GM12875 (cell line): Measurements from ENCODE around the gene RINT1.

Experiments
- H3K4me3 ChIP-seq: one replicate; pipeline ENCODE4 v1.5.1; 2011; ENCODE audit warnings: low read depth, low read length, control low read depth
- TF ChIP-seq, protein P1 (sequence below): IDR thresholded peaks from 2 replicates; pipeline ENCODE4 v1.5.1; 2011; ENCODE audit warnings: low read depth, mild to moderate bottlenecking, control low read depth, inconsistent platforms, low read length, moderate library complexity, borderline replicate concordance; ENCODE audit not compliant: insufficient read depth

The RINT1 gene

DNA sequence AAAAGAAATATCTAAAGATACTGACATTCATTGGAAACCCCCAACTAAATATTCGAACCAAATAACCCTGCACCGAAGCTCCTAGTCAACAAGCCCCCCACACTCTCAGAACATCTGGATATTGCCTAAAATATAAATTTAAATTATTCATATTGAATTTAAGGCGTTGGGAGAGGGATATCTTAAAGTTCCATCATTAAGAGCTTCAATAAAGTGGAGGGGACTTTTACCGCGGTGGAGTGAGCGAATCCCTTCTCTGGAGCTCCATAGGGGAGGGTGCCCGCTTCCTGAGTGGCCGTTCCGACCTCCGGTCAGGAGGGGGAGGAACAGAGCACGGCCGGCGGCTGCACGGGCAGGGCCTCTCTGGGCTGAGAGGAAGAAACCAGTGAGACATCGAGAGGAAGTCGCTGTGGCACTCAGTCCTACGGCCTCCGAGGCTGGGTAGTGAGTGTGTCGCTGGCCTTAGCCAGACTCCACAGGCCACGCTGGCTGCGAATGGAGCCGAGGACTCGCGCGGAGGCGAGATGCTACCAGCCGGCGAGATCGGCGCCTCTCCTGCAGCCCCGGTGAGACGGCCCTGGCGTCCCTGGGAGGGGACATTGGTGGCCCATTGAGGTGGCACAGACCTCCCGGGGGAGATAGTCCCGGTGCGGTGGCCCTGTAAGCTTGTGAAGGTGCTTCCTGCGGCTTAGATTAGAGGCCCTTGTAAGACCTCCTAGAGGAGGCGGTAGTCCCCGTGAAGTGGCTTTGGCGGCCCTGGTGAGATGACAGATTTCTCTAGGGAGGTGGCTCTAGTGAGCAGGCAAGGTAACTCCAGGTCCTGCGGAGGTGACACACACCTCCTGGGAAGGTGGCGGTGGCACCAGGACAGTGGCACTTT is at the start of gene RINT1:
TSS of gene RINT1 (plus strand) at position 410 of the 880 bp plus-strand sequence. CDS start at position 525, 115 bp downstream.
- H3K4me3 ChIP-seq = peak within 1 kb of the TSS; percentile 76
- TF ChIP-seq, protein P1, sequence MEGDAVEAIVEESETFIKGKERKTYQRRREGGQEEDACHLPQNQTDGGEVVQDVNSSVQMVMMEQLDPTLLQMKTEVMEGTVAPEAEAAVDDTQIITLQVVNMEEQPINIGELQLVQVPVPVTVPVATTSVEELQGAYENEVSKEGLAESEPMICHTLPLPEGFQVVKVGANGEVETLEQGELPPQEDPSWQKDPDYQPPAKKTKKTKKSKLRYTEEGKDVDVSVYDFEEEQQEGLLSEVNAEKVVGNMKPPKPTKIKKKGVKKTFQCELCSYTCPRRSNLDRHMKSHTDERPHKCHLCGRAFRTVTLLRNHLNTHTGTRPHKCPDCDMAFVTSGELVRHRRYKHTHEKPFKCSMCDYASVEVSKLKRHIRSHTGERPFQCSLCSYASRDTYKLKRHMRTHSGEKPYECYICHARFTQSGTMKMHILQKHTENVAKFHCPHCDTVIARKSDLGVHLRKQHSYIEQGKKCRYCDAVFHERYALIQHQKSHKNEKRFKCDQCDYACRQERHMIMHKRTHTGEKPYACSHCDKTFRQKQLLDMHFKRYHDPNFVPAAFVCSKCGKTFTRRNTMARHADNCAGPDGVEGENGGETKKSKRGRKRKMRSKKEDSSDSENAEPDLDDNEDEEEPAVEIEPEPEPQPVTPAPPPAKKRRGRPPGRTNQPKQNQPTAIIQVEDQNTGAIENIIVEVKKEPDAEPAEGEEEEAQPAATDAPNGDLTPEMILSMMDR = peak; percentile 80

DNA sequence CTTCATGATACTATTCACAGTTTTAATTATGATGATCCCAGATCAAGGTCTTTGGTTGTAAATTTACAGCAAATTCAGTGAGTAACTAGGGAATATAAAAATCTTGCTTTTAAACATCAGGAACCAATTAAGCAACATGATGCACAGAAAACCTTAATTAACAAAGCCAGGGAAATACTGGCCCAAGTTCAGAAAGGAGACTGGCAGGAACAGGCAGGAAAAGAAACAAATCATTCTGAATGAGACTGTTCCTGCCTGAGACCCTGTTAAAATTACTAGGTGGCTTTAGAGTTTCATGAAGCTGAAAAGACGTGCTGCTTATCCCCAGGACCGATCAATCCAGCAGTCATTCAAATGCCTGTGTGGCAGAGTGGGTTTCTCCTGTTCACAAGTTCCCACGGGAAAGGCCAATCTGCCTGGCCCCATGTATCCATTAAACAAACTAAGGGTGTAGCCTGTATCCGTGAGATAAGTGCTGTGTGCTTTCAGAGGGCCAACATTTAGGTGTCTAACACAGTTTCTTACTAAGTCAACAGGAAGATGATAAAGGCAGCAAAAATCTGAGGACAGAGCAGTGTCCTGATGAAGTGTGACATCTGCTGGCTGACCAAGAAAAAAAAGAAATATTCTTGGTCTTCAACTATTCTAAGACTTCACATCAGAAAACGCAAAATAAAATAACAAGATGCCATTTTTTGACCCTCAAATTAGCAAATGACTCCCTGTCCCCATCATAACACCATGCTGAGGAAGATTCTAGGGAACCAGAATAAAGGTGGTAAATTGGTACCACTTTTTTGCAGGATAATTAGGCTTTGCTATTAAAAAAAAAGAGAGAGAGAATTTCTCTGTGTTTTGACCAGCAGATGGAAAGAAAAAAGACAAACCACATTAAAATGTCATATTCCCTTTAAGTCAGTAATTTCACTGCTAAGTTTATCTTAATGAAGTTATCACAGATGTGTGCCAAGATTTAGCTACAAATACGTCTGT is 44.1 kb upstream of the RINT1 start:
- TF ChIP-seq, protein P1 = peak; percentile 6; the same call in 1 of the 2 replicates
- no peak overlapping the region for H3K4me3 ChIP-seq

DNA sequence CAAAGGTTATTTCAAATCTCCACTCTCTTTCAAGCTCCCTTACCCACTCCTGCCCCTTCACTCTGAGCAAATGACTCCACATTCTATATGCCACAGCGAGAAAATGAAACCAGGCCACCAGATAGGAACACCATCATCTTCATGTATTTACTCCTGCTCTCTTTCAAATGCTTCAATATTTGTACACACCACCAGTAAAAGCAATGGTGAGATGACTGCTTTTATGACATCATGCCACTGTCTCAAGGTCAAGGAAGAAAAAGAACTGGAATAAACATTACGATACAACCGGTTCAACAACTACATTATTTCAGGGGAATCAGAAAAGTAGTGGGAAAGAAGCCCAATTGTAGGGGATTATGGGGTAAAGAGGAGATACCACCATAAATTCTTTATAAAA is 42.6 kb upstream of the RINT1 start:
- TF ChIP-seq, protein P1 = no peak
- no peak overlapping the region for H3K4me3 ChIP-seq

DNA sequence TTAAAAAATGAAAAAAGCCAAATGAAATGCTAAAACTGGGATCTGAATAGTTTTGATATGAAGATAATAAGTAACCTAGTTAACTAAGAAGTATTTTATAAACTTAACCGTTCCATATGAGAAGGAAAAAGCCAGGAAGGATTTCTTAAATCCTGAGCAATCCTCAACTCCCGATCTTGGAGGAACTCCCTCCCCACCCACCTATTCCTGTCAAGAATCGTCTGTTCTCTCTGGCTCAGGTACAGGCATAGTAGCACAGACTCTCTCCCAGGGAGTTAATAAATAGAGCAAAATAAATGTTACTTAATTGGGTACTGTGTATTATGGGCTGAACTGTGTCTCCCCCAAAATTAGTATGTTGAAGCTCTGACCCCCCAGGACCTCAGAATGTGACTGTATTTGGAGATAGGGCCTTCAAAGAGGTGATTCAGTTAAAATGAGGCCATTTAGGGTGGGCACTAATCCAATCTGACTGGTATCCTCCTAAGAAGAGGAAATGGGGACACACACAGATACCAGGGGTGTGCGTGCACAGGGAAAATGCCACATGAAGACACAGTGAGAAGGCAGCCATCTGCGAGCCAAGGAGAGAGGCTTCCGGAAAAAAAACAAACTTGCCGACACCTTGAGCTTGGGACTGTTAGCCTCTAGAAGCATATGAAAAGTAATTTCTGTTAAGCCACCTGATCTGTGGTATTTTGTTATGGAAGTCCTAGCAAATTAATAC is 38.6 kb upstream of the RINT1 start:
- H3K4me3 ChIP-seq = no peak overlapping the region
- TF ChIP-seq, protein P1 = no peak

DNA sequence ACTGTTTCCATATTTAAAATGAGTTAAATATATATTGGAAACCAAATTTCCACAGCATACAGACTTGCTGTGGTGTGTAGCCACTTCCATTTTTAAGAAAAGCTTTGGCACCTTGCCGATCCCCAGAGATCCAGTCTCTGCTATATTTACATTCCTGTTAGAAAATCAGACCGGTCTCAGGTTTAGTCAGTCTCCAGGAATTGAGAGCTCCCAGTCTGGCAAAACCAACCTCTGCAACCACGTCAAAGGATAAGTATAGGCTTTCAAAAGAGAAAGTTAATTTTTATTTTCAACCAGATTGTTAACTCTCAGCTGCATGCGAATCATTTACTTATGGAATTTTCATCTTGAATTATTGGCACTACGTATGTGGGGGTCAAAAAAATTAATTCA is 38.1 kb upstream of the RINT1 start:
- no peak overlapping the region for H3K4me3 ChIP-seq

DNA sequence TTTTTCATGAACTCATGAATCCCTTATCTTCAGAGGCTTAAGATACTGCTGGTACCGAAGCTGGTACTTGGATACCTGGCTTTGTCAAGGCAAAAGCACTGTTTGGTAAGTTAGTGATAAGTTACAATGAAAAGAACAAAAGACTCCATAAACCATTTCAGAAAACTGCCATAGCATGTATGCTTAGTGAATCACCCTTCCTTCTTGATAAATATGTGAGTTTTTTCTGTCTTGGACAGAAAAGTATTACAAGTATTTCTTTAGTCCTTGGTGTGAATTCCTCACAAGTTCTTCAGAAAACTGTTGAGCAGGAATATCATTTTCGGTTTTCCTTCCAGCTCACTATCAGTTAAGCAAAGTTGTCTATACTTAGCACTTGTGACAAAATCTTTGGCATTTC is 35.5 kb upstream of the RINT1 start:
- no peak overlapping the region for H3K4me3 ChIP-seq
- TF ChIP-seq, protein P1 = no peak

More for the DNA sequence above, 38.1 kb upstream of the RINT1 start:
- TF ChIP-seq, protein P1 = no peak
